CD8-positive, alpha-beta memory T cell (primary cell): ENCODE results near the gene AGR2. TPM values are rescaled to one million over a fixed set of nuclear protein-coding genes. Genes with fewer than 3 reads are reported as not detected.

Experiments used
- CTCF ChIA-PET: fragments of 350-600 bp; sonication (Branson Sonifier 250); formaldehyde crosslinking; loops from one replicate; lab custom pipeline; 2021; ENCODE audit warnings: antibody characterized with exemption; lab: Charles Lee
- POLR2A ChIA-PET: fragments of 350-600 bp; sonication (Branson Sonifier 250); formaldehyde crosslinking; loops from one replicate; lab custom pipeline; 2021; ENCODE audit warnings: antibody characterized with exemption; lab: Charles Lee
- DNase-seq, 5 donors: peaks; one replicate each; pipeline versions ENCODE4 v3.0.0 to v3.0.0-alpha.2; 2020 to 2022; ENCODE audit warnings: mixed read lengths in 1 of 5
- H3K27ac ChIP-seq: one replicate; pipeline ENCODE4 v1.7.0; 2013; ENCODE audit warnings: low read depth, mild to moderate bottlenecking, low read length, moderate library complexity
- H3K27me3 ChIP-seq: 2 replicates; pipeline ENCODE4 v1.7.0; 2013; ENCODE audit warnings: low read length, mild to moderate bottlenecking; ENCODE audit not compliant: insufficient read depth, poor library complexity, severe bottlenecking
- H3K36me3 ChIP-seq: 2 replicates; pipeline ENCODE4 v1.7.0; 2013; ENCODE audit warnings: mild to moderate bottlenecking, low read length, moderate library complexity; ENCODE audit not compliant: insufficient read depth
- H3K4me1 ChIP-seq: 2 replicates; pipeline ENCODE4 v1.7.0; 2013; ENCODE audit warnings: mild to moderate bottlenecking, low read length, moderate library complexity; ENCODE audit not compliant: insufficient read depth
- H3K4me3 ChIP-seq: 2 replicates; pipeline ENCODE4 v1.7.0; 2013; ENCODE audit warnings: mild to moderate bottlenecking, low read length
- H3K9me3 ChIP-seq: 2 replicates; pipeline ENCODE4 v1.7.0; 2013; ENCODE audit warnings: mild to moderate bottlenecking, low read length
- H3K27ac Mint-ChIP-seq, 8 donors: one replicate each; pipeline ENCODE4 v1.8.0; 2020 to 2021; ENCODE audit warnings: mixed read lengths in 8 of 8, mild to moderate bottlenecking in 6 of 8, inconsistent platforms in 3 of 8, moderate library complexity in 3 of 8
- H3K27me3 Mint-ChIP-seq, 2 donors: one replicate each; pipeline ENCODE4 v1.8.0; 2020 to 2021; ENCODE audit warnings: mixed read lengths in 2 of 2, mild to moderate bottlenecking in 1 of 2, moderate library complexity in 1 of 2
- H3K36me3 Mint-ChIP-seq, 3 donors: one replicate each; pipeline ENCODE4 v1.8.0; 2020 to 2021; ENCODE audit warnings: mixed read lengths in 3 of 3, inconsistent platforms in 1 of 3, mild to moderate bottlenecking in 1 of 3
- H3K4me1 Mint-ChIP-seq, 3 donors: one replicate each; pipeline ENCODE4 v1.8.0; 2020 to 2021; ENCODE audit warnings: mixed read lengths in 3 of 3, inconsistent platforms in 1 of 3, mild to moderate bottlenecking in 1 of 3
- H3K4me3 Mint-ChIP-seq, 7 donors: one replicate each; pipeline ENCODE4 v1.8.0; 2020 to 2021; ENCODE audit warnings: mixed read lengths in 7 of 7, mild to moderate bottlenecking in 6 of 7, moderate library complexity in 4 of 7, inconsistent platforms in 2 of 7
- H3K9me3 Mint-ChIP-seq, 5 donors: one replicate each; pipeline ENCODE4 v1.8.0; 2020 to 2022; ENCODE audit warnings: mixed read lengths in 5 of 5, mild to moderate bottlenecking in 3 of 5, moderate library complexity in 2 of 5, inconsistent platforms in 1 of 5
- polyA plus RNA-seq: library from polyadenylated mRNA; unstranded; fragments of 300-500 nt; fragmentation: Illumina TruSeq; gene quantifications from one replicate; pipeline ENCODE4 v1.2.3, GENCODE V29; 2021
- total RNA-seq, 2 experiments: library from RNA; stranded (reverse); gene quantifications; one replicate each; pipeline ENCODE4 v1.2.3, GENCODE V29; 2021

The AGR2 gene
- total and polyA plus RNA-seq, 3 experiments from 2014 or later = not detected

GRCh38 chr7:16754856-16755317 lies 49.9 kb downstream of the AGR2 start:
- H3K27ac ChIP-seq = no peak overlapping the region
- POLR2A ChIA-PET = no interaction called here
- H3K4me1 Mint-ChIP-seq = peaks cover 9 to 16% (median 15%) of the 10 kb centered on the region in 3 donors

DNA sequence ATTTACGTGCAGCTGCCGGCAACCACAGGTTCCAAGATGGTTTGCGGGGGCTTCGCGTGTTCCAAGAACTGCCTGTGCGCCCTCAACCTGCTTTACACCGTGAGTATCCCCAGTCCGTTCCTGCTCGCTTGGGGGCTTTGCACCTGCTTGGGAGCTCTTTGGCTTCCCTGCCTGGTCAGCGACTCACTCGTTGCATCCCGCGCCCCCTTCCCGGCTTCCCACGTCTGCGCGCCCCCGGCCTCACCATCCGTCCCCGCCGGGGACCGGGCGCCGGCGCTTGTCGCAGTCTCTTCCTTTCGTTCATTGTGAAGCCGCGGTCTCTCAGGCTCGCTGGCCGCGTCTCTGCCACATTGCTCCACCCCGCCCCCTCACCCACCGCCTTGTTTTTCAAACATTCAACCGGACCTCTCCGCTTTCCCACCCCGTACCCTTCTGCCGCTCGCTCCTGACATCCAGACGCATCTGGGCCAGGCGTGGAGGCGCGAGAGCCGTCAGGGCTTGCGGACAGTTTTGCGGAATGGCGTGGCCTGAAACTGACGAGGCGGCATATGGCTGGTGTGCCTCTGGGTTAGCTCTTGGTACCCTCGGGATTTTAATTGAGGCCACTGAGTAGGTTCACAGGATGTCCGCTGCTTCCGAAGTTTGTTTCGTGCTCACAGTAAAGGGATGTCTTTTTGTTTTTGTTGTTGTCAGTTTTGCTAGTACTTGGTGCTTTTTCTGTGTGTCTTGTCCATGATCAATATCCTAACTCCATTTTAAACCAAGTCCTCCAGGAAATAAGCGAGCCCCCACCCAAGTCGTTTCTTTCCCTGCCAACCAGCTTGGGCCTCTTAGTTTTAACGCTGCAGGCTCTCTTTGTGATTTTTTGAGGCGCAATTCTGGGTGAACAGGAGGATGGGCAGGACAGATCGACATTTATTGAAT lies 50.6 kb downstream of the AGR2 start:
- H3K27ac ChIP-seq = no peak overlapping the region
- peaks cover 6% of the 10 kb centered on the region for H3K27me3 ChIP-seq
- Mint-ChIP-seq H3K36me3 (peaks cover 0 to 4% (median 0%) of the 10 kb centered on the region in 3 donors), H3K9me3 (no peaks in the 10 kb centered on the region), H3K27me3 (peaks cover 26 to 32% of the 10 kb centered on the region in 2 donors), H3K27ac (no peak overlapping the region), H3K4me1 (peaks cover 9 to 16% (median 15%) of the 10 kb centered on the region in 3 donors), H3K4me3 (peak overlapping the region; percentile 72 to 86 (median 81))
- no peak for DNase-seq
- CTCF ChIA-PET = interaction anchor here (1.0 kb wide), 1 partner anchor 9 kb away, joined by 4 read pairs; no protein-coding TSS in a partner anchor
- H3K4me1 ChIP-seq = no peaks in the 10 kb centered on the region
- peak overlapping the region; percentile 42 for H3K4me3 ChIP-seq
- POLR2A ChIA-PET = no interaction called here
- H3K36me3 ChIP-seq = no peaks in the 10 kb centered on the region
- H3K9me3 ChIP-seq = no peaks in the 10 kb centered on the region

More at GRCh38 chr7:16754856-16755317, 49.9 kb downstream of the AGR2 start:
- no peak for DNase-seq
- Histone ChIP-seq H3K9me3 (no peaks in the 10 kb centered on the region), H3K4me1 (no peaks in the 10 kb centered on the region), H3K4me3 (no peak overlapping the region), H3K27me3 (peaks cover 6% of the 10 kb centered on the region), H3K36me3 (no peaks in the 10 kb centered on the region)
- H3K4me3 Mint-ChIP-seq = peak overlapping the region; percentile 72 to 86 (median 81)
- peaks cover 0 to 3% (median 0%) of the 10 kb centered on the region in 5 donors for H3K9me3 Mint-ChIP-seq
- H3K36me3 Mint-ChIP-seq = peaks cover 0 to 4% (median 0%) of the 10 kb centered on the region in 3 donors
- CTCF ChIA-PET = no interaction called here
- peak overlapping the region in 1 of 8 donors; percentile 17 for H3K27ac Mint-ChIP-seq
- peaks cover 28 to 32% of the 10 kb centered on the region in 2 donors for H3K27me3 Mint-ChIP-seq

- CTCF ChIA-PET = interaction anchor here (1.0 kb wide), 1 partner anchor 8 kb away, joined by 4 read pairs; no protein-coding TSS in a partner anchor
- peak in 4 of 5 donors; percentile 34 to 59 (median 37) for DNase-seq
These were observed 51.5 kb downstream of the AGR2 start, which contains the start of gene TSPAN13 for GRCh38 chr7:16753102-16753931. TSS of gene TSPAN13 (plus strand) at chr7:16753755. CDS start at chr7:16753968, 213 bp downstream.

GRCh38 chr7:16747102-16747501 lies 57.7 kb downstream of the AGR2 start:
- Mint-ChIP-seq H3K27ac (no peak overlapping the region), H3K27me3 (peaks cover 0 to 6% of the 10 kb centered on the region in 2 donors), H3K4me1 (no peaks in the 10 kb centered on the region), H3K36me3 (no peaks in the 10 kb centered on the region), H3K4me3 (no peak overlapping the region), H3K9me3 (no peaks in the 10 kb centered on the region)
- H3K4me3 ChIP-seq = no peak overlapping the region
- H3K27ac ChIP-seq = no peak overlapping the region
- DNase-seq = no peak
- ChIA-PET POLR2A (no interaction called here), CTCF (no interaction called here)
- no peaks in the 10 kb centered on the region for H3K27me3 ChIP-seq
- no peaks in the 10 kb centered on the region for H3K9me3 ChIP-seq
- no peaks in the 10 kb centered on the region for H3K4me1 ChIP-seq
- H3K36me3 ChIP-seq = no peaks in the 10 kb centered on the region

More at GRCh38 chr7:16753102-16753931, 51.5 kb downstream of the AGR2 start, which contains the start of gene TSPAN13:
- H3K4me1 ChIP-seq = no peaks in the 10 kb centered on the region
- H3K36me3 ChIP-seq = no peaks in the 10 kb centered on the region
- peak within 1 kb of the TSS; percentile 44 for H3K27ac ChIP-seq
- Mint-ChIP-seq H3K27me3 (peaks cover 22 to 32% of the 10 kb centered on the region in 2 donors), H3K4me1 (peaks cover 7 to 16% (median 15%) of the 10 kb centered on the region in 3 donors), H3K27ac (no peak within 1 kb of the TSS), H3K9me3 (no peaks in the 10 kb centered on the region), H3K36me3 (peaks cover 0 to 4% (median 0%) of the 10 kb centered on the region in 3 donors), H3K4me3 (peak within 1 kb of the TSS; percentile 72 to 86 (median 81))
- no peaks in the 10 kb centered on the region for H3K9me3 ChIP-seq
- H3K4me3 ChIP-seq = peak within 1 kb of the TSS; percentile 42
- H3K27me3 ChIP-seq = peaks cover 6% of the 10 kb centered on the region
- POLR2A ChIA-PET = no interaction called here

- H3K27me3 Mint-ChIP-seq = peaks cover 0 to 4% of the 10 kb centered on the region in 2 donors
These were observed 59.2 kb downstream of the AGR2 start for GRCh38 chr7:16745645-16746044.

DNA sequence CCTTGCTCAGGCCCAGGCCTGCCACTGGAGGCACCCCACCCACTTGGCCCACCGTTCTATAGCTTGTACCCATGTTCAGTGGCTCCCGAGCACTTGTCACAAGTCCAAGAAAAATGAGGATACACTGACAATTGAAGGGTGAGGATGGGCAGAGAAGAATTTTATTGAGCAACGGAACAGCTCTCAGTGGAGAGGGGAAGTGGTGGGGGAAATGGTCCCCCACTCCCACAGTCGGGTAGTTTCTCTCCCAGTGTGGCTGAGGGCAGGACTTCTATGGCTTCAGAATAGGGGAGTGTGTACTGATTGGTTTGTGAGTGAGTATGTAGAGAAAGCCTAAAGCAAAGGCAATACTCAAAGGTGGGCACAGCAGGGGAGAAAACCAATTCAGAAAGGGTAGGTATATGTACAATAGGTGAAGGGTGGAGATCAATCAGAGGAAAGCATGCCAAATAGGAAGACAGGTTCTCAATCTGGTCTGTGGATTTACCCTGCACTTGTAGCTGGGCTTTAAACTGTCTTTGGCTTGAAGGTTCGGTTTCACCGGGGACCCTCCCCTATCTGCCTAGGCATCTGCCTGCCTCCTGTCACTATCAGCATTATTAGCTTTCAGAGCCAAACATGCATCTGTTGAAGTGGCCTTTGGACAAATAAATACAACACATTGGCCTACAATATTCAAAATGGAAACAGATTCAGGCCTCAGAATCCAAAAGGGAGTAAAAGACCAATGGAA lies 60.1 kb downstream of the AGR2 start:
- Histone ChIP-seq H3K27ac (no peak overlapping the region), H3K9me3 (no peaks in the 10 kb centered on the region), H3K4me1 (no peaks in the 10 kb centered on the region), H3K4me3 (no peak overlapping the region), H3K27me3 (no peaks in the 10 kb centered on the region), H3K36me3 (no peaks in the 10 kb centered on the region)
- no peak overlapping the region for H3K27ac Mint-ChIP-seq
- no peaks in the 10 kb centered on the region for H3K36me3 Mint-ChIP-seq
- H3K27me3 Mint-ChIP-seq = peaks cover 0 to 2% of the 10 kb centered on the region in 2 donors
- no peak overlapping the region for H3K4me3 Mint-ChIP-seq
- H3K4me1 Mint-ChIP-seq = no peaks in the 10 kb centered on the region
- ChIA-PET POLR2A (no interaction called here), CTCF (interaction anchor here (1.1 kb wide), 1 partner anchor 9 kb away, joined by 4 read pairs; the partner anchor contains the start of gene TSPAN13)
- no peaks in the 10 kb centered on the region for H3K9me3 Mint-ChIP-seq
- no peak for DNase-seq

More at GRCh38 chr7:16745645-16746044, 59.2 kb downstream of the AGR2 start:
- H3K27ac Mint-ChIP-seq = no peak overlapping the region
- no peaks in the 10 kb centered on the region for H3K9me3 Mint-ChIP-seq
- Histone ChIP-seq H3K27me3 (no peaks in the 10 kb centered on the region), H3K36me3 (no peaks in the 10 kb centered on the region), H3K4me1 (no peaks in the 10 kb centered on the region), H3K9me3 (no peaks in the 10 kb centered on the region), H3K27ac (no peak overlapping the region), H3K4me3 (no peak overlapping the region)
- DNase-seq = no peak
- H3K4me3 Mint-ChIP-seq = no peak overlapping the region
- ChIA-PET CTCF (interaction anchor here (1.1 kb wide), 1 partner anchor 8 kb away, joined by 4 read pairs; the partner anchor contains the start of gene TSPAN13), POLR2A (no interaction called here)
- H3K4me1 Mint-ChIP-seq = no peaks in the 10 kb centered on the region
- H3K36me3 Mint-ChIP-seq = no peaks in the 10 kb centered on the region

- no peaks in the 10 kb centered on the region for H3K27me3 ChIP-seq
- CTCF ChIA-PET = no interaction called here
- Mint-ChIP-seq H3K27me3 (peaks cover 0 to 2% of the 10 kb centered on the region in 2 donors), H3K4me3 (no peak overlapping the region), H3K4me1 (no peaks in the 10 kb centered on the region), H3K9me3 (no peaks in the 10 kb centered on the region), H3K27ac (no peak overlapping the region), H3K36me3 (peaks cover 0 to 3% (median 0%) of the 10 kb centered on the region in 3 donors)
- peak overlapping the region; percentile 18 for H3K27ac ChIP-seq
- no peaks in the 10 kb centered on the region for H3K9me3 ChIP-seq
- H3K36me3 ChIP-seq = no peaks in the 10 kb centered on the region
- POLR2A ChIA-PET = no interaction called here
- no peaks in the 10 kb centered on the region for H3K4me1 ChIP-seq
- no peak for DNase-seq
- no peak overlapping the region for H3K4me3 ChIP-seq
These were observed 61.6 kb downstream of the AGR2 start for GRCh38 chr7:16743236-16743635.
